ENCODE measurements around the gene GOLPH3L.
A peak's percentile ranks its signal among the peaks of the same experiment; 100 is the strongest.
"Not testable (repeated sequence)": the region's sequence is repeated elsewhere in the genome, so short reads cannot be mapped to it uniquely, and the experiment has no call there.

The GOLPH3L gene

GRCh38 chr1:150696995-150697927, at the start of gene GOLPH3L:
Gene GOLPH3L (minus strand): TSS chr1:150697154. CDS start chr1:150694838, 2,316 bp downstream.
- FAIRE-seq (peak; percentile 65), DNase-seq (ENCODE audit: insufficient read length, low spot score) (peak; percentile 89)

- DNase-seq (ENCODE audit: insufficient read length, low spot score) (no peak), FAIRE-seq (no peak)
Observed at GRCh38 chr1:150730130-150730721, 33.3 kb upstream of the GOLPH3L start.

- FAIRE-seq, result no peak
- no peak for DNase-seq (ENCODE audit: insufficient read length, low spot score)
Observed at GRCh38 chr1:150724336-150724735, 27.4 kb upstream of the GOLPH3L start.

- FAIRE-seq, result no peak
- DNase-seq (ENCODE audit: insufficient read length, low spot score), result no peak
Observed at GRCh38 chr1:150720703-150721102, 23.7 kb upstream of the GOLPH3L start, which contains the start of gene HORMAD1. Gene HORMAD1 (minus strand): TSS chr1:150720895. CDS start chr1:150719505, 1,390 bp downstream.

- FAIRE-seq (no peak), DNase-seq (ENCODE audit: insufficient read length, low spot score) (no peak)
Observed at GRCh38 chr1:150720098-150720497, 23.1 kb upstream of the GOLPH3L start.

- DNase-seq (ENCODE audit: insufficient read length, low spot score), result no peak
- no peak for FAIRE-seq
Observed at GRCh38 chr1:150718225-150718891, 21.4 kb upstream of the GOLPH3L start.

- not testable (repeated sequence) for DNase-seq (ENCODE audit: insufficient read length, low spot score); FAIRE-seq
Observed at GRCh38 chr1:150709031-150709430, 12.1 kb upstream of the GOLPH3L start.

DNA sequence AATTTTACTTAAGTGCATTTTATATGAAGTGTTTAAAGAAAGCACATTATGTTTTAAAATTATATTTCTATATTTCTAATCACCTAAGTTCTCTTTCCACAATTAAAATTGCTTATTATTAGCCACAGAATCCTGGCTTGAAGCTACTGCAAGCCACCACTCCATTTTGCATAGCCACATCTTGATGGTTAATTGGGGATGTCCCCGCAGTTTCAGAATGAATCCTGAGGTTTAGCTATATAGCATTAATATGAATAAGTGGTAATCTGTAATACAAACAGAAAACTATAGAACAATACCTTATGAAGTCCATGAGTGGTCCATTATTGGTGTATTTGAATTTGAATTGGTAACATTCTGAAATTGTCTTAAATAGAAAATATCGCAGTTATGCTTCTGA, 11.6 kb upstream of the GOLPH3L start:
- DNase-seq (ENCODE audit: insufficient read length, low spot score) (no peak), FAIRE-seq (no peak)

- FAIRE-seq, result no peak
Observed at GRCh38 chr1:150706091-150706490, 9.1 kb upstream of the GOLPH3L start.

GRCh38 chr1:150703427-150703826, 6.5 kb upstream of the GOLPH3L start:
- no peak for FAIRE-seq
- no peak for DNase-seq (ENCODE audit: insufficient read length, low spot score)

More at GRCh38 chr1:150706091-150706490, 9.1 kb upstream of the GOLPH3L start:
- no peak for DNase-seq (ENCODE audit: insufficient read length, low spot score)

- no peak for FAIRE-seq
- DNase-seq (ENCODE audit: insufficient read length, low spot score), result no peak
Observed at GRCh38 chr1:150696590-150696989, 364 bp downstream of the GOLPH3L start.

DNA sequence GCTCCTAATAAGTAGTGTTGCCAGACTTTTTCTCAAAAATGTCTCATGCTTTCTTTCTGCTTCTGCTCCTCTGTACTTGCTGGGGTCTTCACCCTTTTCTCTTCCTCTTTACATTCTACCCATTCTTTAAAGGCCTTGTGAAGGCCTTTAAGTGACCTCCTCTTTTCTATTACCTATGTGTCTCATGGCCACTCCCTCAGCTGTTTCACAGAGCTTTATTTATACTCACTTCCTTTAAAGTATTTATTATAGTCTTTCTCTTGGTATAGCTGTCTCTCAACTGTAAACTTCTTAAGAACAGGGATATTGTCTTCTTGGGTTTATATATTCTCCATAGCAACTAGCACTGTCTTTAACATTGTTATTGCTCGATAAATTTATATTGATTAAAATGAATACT, 792 bp downstream of the GOLPH3L start:
- DNase-seq (ENCODE audit: insufficient read length, low spot score) (no peak), FAIRE-seq (no peak)

DNA sequence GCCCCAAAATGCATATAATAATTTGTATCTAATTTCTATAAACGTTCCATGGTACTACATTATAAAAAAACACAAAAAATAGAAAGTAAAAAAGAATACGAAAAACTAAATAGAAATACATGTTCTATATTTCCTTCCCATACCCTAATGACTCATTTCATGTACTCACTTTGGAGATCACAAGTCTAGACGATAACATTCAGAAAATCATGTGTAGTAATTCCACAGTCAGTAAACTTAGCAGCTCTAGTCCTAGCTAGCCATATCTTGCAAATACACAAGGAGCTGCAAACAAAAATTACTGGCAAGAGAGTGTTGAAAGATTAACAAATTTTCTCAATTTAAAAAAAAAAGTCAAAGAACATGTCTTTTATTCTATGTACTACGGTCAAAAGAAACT, 1.4 kb downstream of the GOLPH3L start:
- FAIRE-seq (no peak), DNase-seq (ENCODE audit: insufficient read length, low spot score) (no peak)

GRCh38 chr1:150692720-150693119, 4.2 kb downstream of the GOLPH3L start:
- DNase-seq (ENCODE audit: insufficient read length, low spot score), result no peak
- FAIRE-seq, result no peak

GRCh38 chr1:150688763-150689162, 8.2 kb downstream of the GOLPH3L start:
- DNase-seq (ENCODE audit: insufficient read length, low spot score) (no peak), FAIRE-seq (no peak)

GRCh38 chr1:150686275-150686674, 10.7 kb downstream of the GOLPH3L start:
- FAIRE-seq (no peak), DNase-seq (ENCODE audit: insufficient read length, low spot score) (no peak)

DNA sequence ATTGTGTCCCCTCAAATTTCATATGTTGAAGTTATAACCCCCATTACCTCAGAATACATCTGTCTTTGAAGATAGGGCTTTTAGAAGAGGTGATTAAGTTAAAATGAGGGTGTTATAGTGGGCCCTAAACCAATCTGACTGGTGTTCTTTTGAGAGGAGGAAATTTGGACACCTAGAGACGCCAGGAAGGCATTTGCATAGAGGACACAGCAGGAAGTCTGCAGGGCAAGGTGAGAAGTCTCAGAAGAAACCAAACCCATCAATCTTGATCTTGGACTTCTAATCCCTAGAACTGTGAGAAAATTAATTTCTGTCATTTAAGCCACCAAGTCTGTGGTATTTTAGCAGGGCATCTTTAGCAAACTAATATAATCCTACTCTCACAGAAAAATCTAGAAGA, 13.0 kb downstream of the GOLPH3L start:
- no peak for DNase-seq (ENCODE audit: insufficient read length, low spot score)
- FAIRE-seq, result no peak

- FAIRE-seq (no peak), DNase-seq (ENCODE audit: insufficient read length, low spot score) (no peak)
Observed at GRCh38 chr1:150678988-150679387, 18.0 kb downstream of the GOLPH3L start.

DNA sequence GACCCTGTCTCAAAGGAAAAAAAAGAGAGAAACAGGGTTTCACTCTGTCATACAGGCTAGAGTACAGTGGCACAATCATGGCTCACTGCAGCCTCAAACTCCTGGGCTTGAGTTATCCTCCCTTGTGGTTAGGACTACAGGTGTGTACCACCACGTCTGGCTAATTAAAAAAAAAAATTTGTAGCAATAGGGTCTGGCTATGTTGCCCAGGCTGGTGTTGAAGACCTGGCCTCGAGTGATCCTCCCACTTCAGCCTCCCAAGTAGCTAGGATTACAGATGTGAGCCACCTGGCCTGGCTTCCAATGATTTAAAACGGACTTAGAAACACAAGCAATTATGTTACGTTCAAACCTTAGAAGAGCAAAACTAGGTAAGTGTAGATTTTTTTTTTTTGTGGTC, 22.1 kb downstream of the GOLPH3L start:
- DNase-seq (ENCODE audit: insufficient read length, low spot score) (no peak), FAIRE-seq (no peak)

GRCh38 chr1:150663321-150663720, 33.6 kb downstream of the GOLPH3L start:
- FAIRE-seq (no peak), DNase-seq (ENCODE audit: insufficient read length, low spot score) (no peak)

- no peak for DNase-seq (ENCODE audit: insufficient read length, low spot score)
- FAIRE-seq, result no peak
Observed at GRCh38 chr1:150662811-150663210, 34.1 kb downstream of the GOLPH3L start.
